ENCODE data around the gene HNRNPUL1. TPM values are rescaled to one million over a fixed set of nuclear protein-coding genes. Genes with fewer than 3 reads are reported as not detected.

The HNRNPUL1 gene
- total and polyA plus RNA-seq, 3 donors from 2014 or later: 192 to 230 (median 197) TPM

DNA sequence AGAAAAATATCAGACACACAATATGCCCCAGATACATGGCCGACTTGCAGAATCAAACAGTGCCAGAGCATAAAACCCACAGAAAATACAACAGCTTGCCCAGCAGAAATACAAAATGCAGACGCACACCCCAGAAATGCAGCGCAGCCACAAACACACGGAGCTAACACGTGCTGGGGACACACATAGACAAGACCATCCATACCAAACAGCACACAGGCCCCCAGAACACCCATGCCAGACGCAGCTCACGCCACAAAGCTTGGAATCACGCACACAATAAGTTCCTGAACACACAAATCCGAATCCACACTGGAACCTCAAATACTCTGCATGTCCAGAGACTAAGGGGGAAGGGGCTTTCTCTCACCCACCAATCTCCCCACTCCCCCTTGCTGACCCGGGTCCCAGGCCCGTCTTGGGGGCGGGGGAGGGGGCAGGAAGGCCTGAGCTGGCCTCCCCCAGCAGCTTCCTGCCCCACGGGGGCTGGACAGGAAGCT lies 63.0 kb downstream of the HNRNPUL1 start:
- intact Hi-C loops (cut with DNase I; ENCODE audit: low total_unique reads): no loop called here
- H3K27me3 ChIP-seq: no peaks in the 10 kb centered on the region
- DNase-seq: no peak
- no peak for TF ChIP-seq POLR2A (IDR thresholded peaks at IDR 0.05)
- no peak for TF ChIP-seq CTCF (IDR thresholded peaks at IDR 0.05)
- no peaks in the 10 kb centered on the region for H3K36me3 ChIP-seq (ENCODE audit: low read depth, missing control alignments)
- H3K4me1 ChIP-seq: peaks cover 43% of the 10 kb centered on the region
- no peaks in the 10 kb centered on the region for H3K9me3 ChIP-seq
- 61 to 72% methylated on average over 6 to 13 of the region's 13 CpGs for WGBS, 2 donors
- peak overlapping the region; percentile 18 to 57 for H3K27ac ChIP-seq
- H3K4me3 ChIP-seq: no peak overlapping the region

DNA sequence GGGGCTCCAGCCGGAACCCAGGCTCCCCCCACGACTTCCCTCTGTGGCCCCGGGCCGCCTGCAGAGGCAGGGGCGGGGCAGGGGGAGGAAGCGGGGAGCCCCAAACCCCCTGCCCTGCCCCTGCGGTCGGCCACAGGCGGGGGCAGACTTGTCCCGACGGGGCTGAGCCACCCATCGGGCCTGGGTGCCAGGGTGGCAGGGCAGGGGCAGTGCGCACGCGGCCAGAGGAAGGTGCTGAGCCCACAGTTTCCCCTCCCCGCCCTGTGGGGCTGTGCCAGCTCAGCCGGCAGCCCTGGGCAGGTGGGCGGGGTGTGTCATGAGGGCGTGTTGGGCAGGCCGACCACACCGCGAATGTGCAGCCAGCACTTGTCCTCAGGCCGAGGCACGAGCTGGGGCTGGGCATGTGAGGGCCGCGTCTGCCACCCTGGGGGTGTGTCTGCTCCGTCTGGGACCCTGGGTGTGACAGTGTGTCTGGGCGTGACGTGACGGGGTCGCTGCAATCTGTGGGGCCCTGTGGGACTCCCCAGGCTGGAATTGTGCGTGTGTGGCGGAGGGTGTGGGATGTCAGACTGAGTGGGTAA lies 63.5 kb downstream of the HNRNPUL1 start:
- Histone ChIP-seq H3K27me3 (no peaks in the 10 kb centered on the region), H3K27ac (peak overlapping the region; percentile 18 to 57), H3K9me3 (no peaks in the 10 kb centered on the region), H3K4me1 (peaks cover 38% of the 10 kb centered on the region), H3K4me3 (no peak overlapping the region), H3K36me3 (ENCODE audit: low read depth, missing control alignments) (no peaks in the 10 kb centered on the region)
- no peak for DNase-seq
- intact Hi-C loops (cut with DNase I; ENCODE audit: low total_unique reads): no loop called here
- WGBS, 2 donors: 68 to 89% methylated on average over 9 to 26 of the region's 33 CpGs
- TF ChIP-seq POLR2A (IDR thresholded peaks at IDR 0.05): no peak
- TF ChIP-seq CTCF (IDR thresholded peaks at IDR 0.05): no peak

- Histone ChIP-seq H3K36me3 (ENCODE audit: low read depth, missing control alignments) (no peaks in the 10 kb centered on the region), H3K4me3 (no peak overlapping the region), H3K27ac (peak overlapping the region in 1 of 2 donors; percentile 57), H3K27me3 (no peaks in the 10 kb centered on the region), H3K9me3 (no peaks in the 10 kb centered on the region), H3K4me1 (peaks cover 31% of the 10 kb centered on the region)
- no peak for TF ChIP-seq POLR2A (IDR thresholded peaks at IDR 0.05)
- TF ChIP-seq CTCF (IDR thresholded peaks at IDR 0.05): no peak
- intact Hi-C loops (cut with DNase I; ENCODE audit: low total_unique reads): no loop called here
- DNase-seq: no peak
- WGBS, 2 donors: 71 to 84% methylated on average over 14 to 22 of the region's 22 CpGs
Measured at GRCh38 chr19:41328157-41328841, 64.1 kb downstream of the HNRNPUL1 start.

GRCh38 chr19:41328842-41329225 lies 64.7 kb downstream of the HNRNPUL1 start:
- H3K4me1 ChIP-seq: peaks cover 26% of the 10 kb centered on the region
- H3K36me3 ChIP-seq (ENCODE audit: low read depth, missing control alignments): no peaks in the 10 kb centered on the region
- WGBS, 2 donors: 91 to 93% methylated on average over 1 of the region's 1 CpG
- H3K4me3 ChIP-seq: no peak overlapping the region
- no peaks in the 10 kb centered on the region for H3K27me3 ChIP-seq
- intact Hi-C loops (cut with DNase I; ENCODE audit: low total_unique reads): no loop called here
- no peak for DNase-seq
- no peaks in the 10 kb centered on the region for H3K9me3 ChIP-seq
- no peak overlapping the region for H3K27ac ChIP-seq
- TF ChIP-seq POLR2A (IDR thresholded peaks at IDR 0.05): no peak
- TF ChIP-seq CTCF (IDR thresholded peaks at IDR 0.05): no peak
